Uterus (tissue), 2 donors: Measurements from ENCODE around the gene CASKIN2.

Source experiments
- CTCF ChIP-seq, 4 experiments: fragments of 200-600 bp in 2 of 4; fragments of 450-650 bp in 2 of 4; sonication (generic) in 2 of 4; IDR thresholded peaks; one replicate each; pipeline ENCODE4 v1.5.1; 2016 to 2019; ENCODE audit warnings: antibody characterized with exemption in 4 of 4, mild to moderate bottlenecking in 2 of 4, moderate library complexity in 1 of 4
- POLR2A ChIP-seq, 2 donors: fragments of 450-650 bp; IDR thresholded peaks; one replicate each; pipeline ENCODE4 v1.6.1; 2016; ENCODE audit warnings: antibody characterized with exemption in 2 of 2, mild to moderate bottlenecking in 1 of 2, moderate library complexity in 1 of 2

- TF ChIP-seq CTCF (IDR thresholded peaks at IDR 0.05) (no peak), POLR2A (IDR thresholded peaks at IDR 0.05) (no peak)
These were observed 13.1 kb downstream of the CASKIN2 start for GRCh38 chr17:75502072-75502720.
